HG03378 (cell line): ENCODE measurements around the gene DLX6.

ENCODE experiments used
- ATAC-seq: cut with Tn5 transposase; IDR thresholded peaks from one replicate; pipeline ENCODE4 v1.9.1; 2021; ENCODE audit warnings: mild to moderate bottlenecking, moderate library complexity; ENCODE audit not compliant: unreplicated experiment

Gene DLX6

GRCh38 chr7:97005183-97006054 is at the start of gene DLX6:
Gene DLX6, plus strand, starts transcription at chr7:97005553. Its CDS starts 425 bp downstream, at chr7:97005978.
- ATAC-seq, result no peak

- ATAC-seq, result no peak
These were observed 46.2 kb upstream of the DLX6 start for GRCh38 chr7:96959135-96959534.

- no peak for ATAC-seq
These were observed 43.0 kb upstream of the DLX6 start for GRCh38 chr7:96962221-96962885.

- ATAC-seq, result no peak
These were observed 36.4 kb upstream of the DLX6 start for GRCh38 chr7:96968981-96969380.

- ATAC-seq, result no peak
These were observed 34.6 kb upstream of the DLX6 start for GRCh38 chr7:96970739-96971138.

- ATAC-seq, result no peak
These were observed 31.4 kb upstream of the DLX6 start for GRCh38 chr7:96973986-96974385.

GRCh38 chr7:96976106-96976505 is 29.2 kb upstream of the DLX6 start:
- no peak for ATAC-seq

- no peak for ATAC-seq
These were observed 27.9 kb upstream of the DLX6 start for GRCh38 chr7:96977445-96977844.

- no peak for ATAC-seq
These were observed 25.6 kb upstream of the DLX6 start for GRCh38 chr7:96979551-96980276.

GRCh38 chr7:96982586-96982985 is 22.8 kb upstream of the DLX6 start:
- no peak for ATAC-seq

GRCh38 chr7:96985992-96986391 is 19.4 kb upstream of the DLX6 start:
- ATAC-seq, result no peak

- no peak for ATAC-seq
These were observed 18.5 kb upstream of the DLX6 start for GRCh38 chr7:96986901-96987300.

GRCh38 chr7:96987719-96988118 is 17.6 kb upstream of the DLX6 start:
- ATAC-seq, result no peak

GRCh38 chr7:96989241-96989858 is 16.0 kb upstream of the DLX6 start:
- no peak for ATAC-seq

- no peak for ATAC-seq
These were observed 15.5 kb upstream of the DLX6 start for GRCh38 chr7:96989859-96990317.

GRCh38 chr7:96991546-96992191 is 13.7 kb upstream of the DLX6 start:
- ATAC-seq, result no peak

- ATAC-seq, result no peak
These were observed 13.0 kb upstream of the DLX6 start for GRCh38 chr7:96992192-96993005.

GRCh38 chr7:96993094-96993865 is 12.1 kb upstream of the DLX6 start:
- ATAC-seq, result no peak

GRCh38 chr7:96993980-96994379 is 11.4 kb upstream of the DLX6 start:
- no peak for ATAC-seq
